GM23338 (cell line): ENCODE results near the gene CRYBB2. TPM values are rescaled to one million over a fixed set of nuclear protein-coding genes. Genes with fewer than 3 reads are reported as not detected.

ENCODE experiments used
- ATAC-seq: fragments of 200-7000 bp; cut with Tn5 transposase; 3 replicates; pipeline ENCODE4 v1.9.1; 2020
- DNase-seq: peaks from one replicate; pipeline ENCODE4 v3.0.0-alpha.2; 2015; ENCODE audit warnings: low spot score
- H2AFZ ChIP-seq: fragments of 200-600 bp; sonication (generic); 2 replicates; pipeline ENCODE4 v1.8.0; 2016; ENCODE audit warnings: antibody characterized with exemption, mild to moderate bottlenecking, moderate library complexity
- H3F3A ChIP-seq: fragments of 200-600 bp; sonication (generic); replicated peaks from 2 replicates; pipeline ENCODE4 v1.8.0; 2017; ENCODE audit warnings: antibody characterized with exemption, mixed run types, low read depth
- H3K27ac ChIP-seq: fragments of 200-600 bp; sonication (generic); 2 replicates; pipeline ENCODE4 v1.6.1; 2016; ENCODE audit warnings: low read depth
- H3K27me3 ChIP-seq: fragments of 200-600 bp; sonication (generic); 2 replicates; pipeline ENCODE4 v1.8.0; 2016; ENCODE audit warnings: mild to moderate bottlenecking, mixed run types, moderate library complexity; ENCODE audit not compliant: insufficient read depth
- H3K36me3 ChIP-seq: fragments of 200-600 bp; sonication (generic); 2 replicates; pipeline ENCODE4 v1.8.0; 2016; ENCODE audit warnings: mild to moderate bottlenecking; ENCODE audit not compliant: insufficient read depth
- H3K4me1 ChIP-seq: fragments of 200-600 bp; sonication (generic); 2 replicates; pipeline ENCODE4 v1.8.0; 2016; ENCODE audit warnings: mild to moderate bottlenecking, moderate library complexity; ENCODE audit not compliant: insufficient read depth
- H3K4me2 ChIP-seq: fragments of 200-600 bp; sonication (generic); 2 replicates; pipeline ENCODE4 v1.7.1; 2017; ENCODE audit warnings: mixed run types
- H3K4me3 ChIP-seq: fragments of 200-600 bp; sonication (generic); 2 replicates; pipeline ENCODE4 v1.6.1; 2016; ENCODE audit warnings: mixed run types
- H3K79me2 ChIP-seq: fragments of 200-600 bp; sonication (generic); replicated peaks from 2 replicates; pipeline ENCODE4 v1.8.0; 2017; ENCODE audit warnings: mild to moderate bottlenecking; ENCODE audit not compliant: insufficient read depth
- H3K9me2 ChIP-seq: fragments of 200-600 bp; sonication (generic); 2 replicates; pipeline ENCODE4 v1.8.0; 2017; ENCODE audit not compliant: insufficient read depth
- H4K20me1 ChIP-seq: fragments of 200-600 bp; sonication (generic); replicated peaks from 2 replicates; pipeline ENCODE4 v1.8.0; 2017; ENCODE audit warnings: mild to moderate bottlenecking; ENCODE audit not compliant: insufficient read depth
- H3K27ac Mint-ChIP-seq: 2 replicates; pipeline ENCODE4 v1.8.0; 2020; ENCODE audit warnings: inconsistent platforms, mild to moderate bottlenecking, moderate library complexity, mixed read lengths
- H3K27me3 Mint-ChIP-seq: 3 replicates; pipeline ENCODE4 v1.8.0; 2022; ENCODE audit warnings: low read depth, mild to moderate bottlenecking, moderate library complexity, mixed read lengths, inconsistent platforms; ENCODE audit not compliant: insufficient read depth, poor library complexity
- H3K36me3 Mint-ChIP-seq: 3 replicates; pipeline ENCODE4 v1.8.0; 2021; ENCODE audit warnings: low read depth, mild to moderate bottlenecking, inconsistent platforms, moderate library complexity, mixed read lengths
- H3K4me1 Mint-ChIP-seq: 3 replicates; pipeline ENCODE4 v1.8.0; 2020; ENCODE audit warnings: mild to moderate bottlenecking, inconsistent platforms, mixed read lengths
- H3K4me3 Mint-ChIP-seq: 3 replicates; pipeline ENCODE4 v1.8.0; 2021; ENCODE audit warnings: moderate library complexity, mild to moderate bottlenecking, inconsistent platforms, mixed read lengths
- H3K9me3 Mint-ChIP-seq: 3 replicates; pipeline ENCODE4 v1.8.0; 2020; ENCODE audit warnings: moderate library complexity, mild to moderate bottlenecking, inconsistent platforms, mixed read lengths
- ETS1 ChIP-seq: IDR thresholded peaks from 2 replicates; pipeline ENCODE4 v1.6.1; 2016; ENCODE audit warnings: antibody characterized with exemption
- JUNB ChIP-seq: IDR thresholded peaks from one replicate; pipeline ENCODE4 v1.6.1; 2016; ENCODE audit warnings: antibody characterized with exemption; ENCODE audit not compliant: unreplicated experiment
- polyA plus RNA-seq: library from polyadenylated mRNA; unstranded; fragments of >200 nt; fragmentation: Nextera tagmentation; extraction: Ambion mirVana; gene quantifications from 2 replicates; pipeline ENCODE4 v1.2.1, GENCODE V29; 2016
- total RNA-seq: library from RNA; depleted of rRNA; stranded (reverse); fragments of >200 nt; shearing (Covaris generic); gene quantifications from 2 replicates; pipeline ENCODE4 v1.2.3, GENCODE V29; 2014
- TF ChIP-seq, protein P1 (sequence below), 2 experiments: fragments of 200-600 bp in 1 of 2; sonication (generic) in 1 of 2; conservative IDR thresholded peaks; 2 replicates each; pipeline versions ENCODE4 v1.5.1 to v1.6.1; 2016 to 2017; ENCODE audit warnings: antibody characterized with exemption in 2 of 2, low read depth in 2 of 2, mild to moderate bottlenecking in 2 of 2, moderate library complexity in 1 of 2

Gene CRYBB2
- total and polyA plus RNA-seq, 2 experiments from 2014 or later: 0.26 to 1.0 TPM

DNA sequence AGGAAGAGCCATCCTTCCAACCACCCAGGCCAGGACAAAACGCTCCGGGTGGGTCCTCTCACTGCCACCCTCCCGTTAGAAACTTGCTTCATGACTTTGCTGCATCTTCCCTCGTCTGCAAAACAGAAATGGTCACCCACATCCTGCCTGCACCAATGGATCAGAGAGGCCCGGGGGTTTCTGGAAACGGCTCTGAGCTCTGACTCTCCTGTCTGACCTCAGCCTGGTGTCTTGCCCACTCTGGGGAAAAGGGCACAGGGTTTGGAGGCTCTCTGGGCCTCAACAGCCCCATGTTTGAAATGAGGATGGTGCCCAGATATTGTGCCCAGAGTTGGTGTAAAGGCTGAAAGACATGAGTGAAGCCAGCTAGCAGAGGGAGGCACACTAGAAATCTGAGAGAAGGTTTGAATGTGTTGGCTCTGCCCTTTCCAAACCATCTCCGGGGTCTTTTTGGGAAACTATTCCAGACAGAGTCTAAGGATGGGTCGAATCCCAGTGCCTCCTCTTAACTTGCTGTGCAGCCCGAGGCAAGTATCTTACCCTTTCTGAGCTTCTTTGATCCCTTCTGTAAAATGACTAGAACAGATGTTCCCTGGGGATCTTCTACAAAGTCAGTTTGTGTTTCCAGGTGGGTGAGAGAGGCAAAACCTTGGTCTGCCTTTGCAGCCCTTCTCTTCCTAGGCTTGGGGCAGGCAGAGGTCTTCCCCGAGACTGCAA lies 17.7 kb upstream of the CRYBB2 start:
- Histone ChIP-seq H3K4me1 (no peaks in the 10 kb centered on the region), H3K9me2 (no peaks in the 10 kb centered on the region), H3K27me3 (no peaks in the 10 kb centered on the region), H3K4me2 (no peak overlapping the region), H3F3A (no peaks in the 10 kb centered on the region), H3K27ac (no peak overlapping the region), H3K4me3 (no peak overlapping the region), H3K79me2 (no peaks in the 10 kb centered on the region), H2AFZ (no peak overlapping the region), H3K36me3 (no peaks in the 10 kb centered on the region), H4K20me1 (no peaks in the 10 kb centered on the region)
- no peaks in the 10 kb centered on the region for H3K9me3 Mint-ChIP-seq
- H3K27ac Mint-ChIP-seq: no peak overlapping the region
- no peaks in the 10 kb centered on the region; the same call in 2 of the 3 replicates for H3K36me3 Mint-ChIP-seq
- ATAC-seq (no peak), DNase-seq (no peak)
- H3K4me1 Mint-ChIP-seq: no peaks in the 10 kb centered on the region
- no peak overlapping the region for H3K4me3 Mint-ChIP-seq
- peaks cover 6% of the 10 kb centered on the region for H3K27me3 Mint-ChIP-seq
- TF ChIP-seq, protein P1, sequence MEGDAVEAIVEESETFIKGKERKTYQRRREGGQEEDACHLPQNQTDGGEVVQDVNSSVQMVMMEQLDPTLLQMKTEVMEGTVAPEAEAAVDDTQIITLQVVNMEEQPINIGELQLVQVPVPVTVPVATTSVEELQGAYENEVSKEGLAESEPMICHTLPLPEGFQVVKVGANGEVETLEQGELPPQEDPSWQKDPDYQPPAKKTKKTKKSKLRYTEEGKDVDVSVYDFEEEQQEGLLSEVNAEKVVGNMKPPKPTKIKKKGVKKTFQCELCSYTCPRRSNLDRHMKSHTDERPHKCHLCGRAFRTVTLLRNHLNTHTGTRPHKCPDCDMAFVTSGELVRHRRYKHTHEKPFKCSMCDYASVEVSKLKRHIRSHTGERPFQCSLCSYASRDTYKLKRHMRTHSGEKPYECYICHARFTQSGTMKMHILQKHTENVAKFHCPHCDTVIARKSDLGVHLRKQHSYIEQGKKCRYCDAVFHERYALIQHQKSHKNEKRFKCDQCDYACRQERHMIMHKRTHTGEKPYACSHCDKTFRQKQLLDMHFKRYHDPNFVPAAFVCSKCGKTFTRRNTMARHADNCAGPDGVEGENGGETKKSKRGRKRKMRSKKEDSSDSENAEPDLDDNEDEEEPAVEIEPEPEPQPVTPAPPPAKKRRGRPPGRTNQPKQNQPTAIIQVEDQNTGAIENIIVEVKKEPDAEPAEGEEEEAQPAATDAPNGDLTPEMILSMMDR (conservative IDR thresholded peaks at IDR 0.05; ENCODE audit: low read depth in 2 of 2): no peak
- no peak for TF ChIP-seq ETS1

DNA sequence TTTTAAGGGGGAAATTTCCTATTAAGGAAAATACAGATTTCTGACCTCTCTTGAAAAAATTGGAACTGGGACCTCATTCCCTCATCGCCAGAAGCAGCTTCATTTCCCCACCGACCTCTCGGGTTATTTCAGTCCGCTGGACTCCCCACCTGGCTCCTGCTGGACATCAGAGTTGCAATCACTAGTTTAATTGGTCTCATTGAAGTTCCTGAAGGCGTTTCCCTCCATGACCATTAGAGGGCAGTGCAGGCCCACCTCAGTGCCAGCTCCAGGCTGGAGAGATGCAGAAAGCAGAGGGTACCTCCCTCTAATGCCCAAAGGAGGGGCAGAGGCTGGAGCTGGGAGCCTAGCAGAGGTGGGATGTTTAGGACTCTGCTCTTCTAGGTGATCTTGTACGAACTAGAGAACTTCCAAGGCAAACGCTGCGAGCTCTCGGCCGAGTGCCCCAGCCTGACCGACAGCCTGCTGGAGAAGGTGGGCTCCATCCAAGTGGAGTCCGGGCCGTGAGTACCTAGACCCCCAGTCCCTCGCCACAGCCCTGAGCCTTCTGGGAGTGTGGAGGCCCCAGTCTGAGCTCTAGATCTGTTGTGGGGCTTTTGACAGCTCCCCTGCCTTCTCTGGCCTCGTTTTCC lies 17.0 kb upstream of the CRYBB2 start:
- Mint-ChIP-seq H3K36me3 (no peaks in the 10 kb centered on the region; the same call in 2 of the 3 replicates), H3K27ac (no peak overlapping the region), H3K4me3 (no peak overlapping the region), H3K27me3 (peaks cover 6% of the 10 kb centered on the region), H3K4me1 (no peaks in the 10 kb centered on the region), H3K9me3 (no peaks in the 10 kb centered on the region)
- Histone ChIP-seq H3K27ac (no peak overlapping the region), H3F3A (no peaks in the 10 kb centered on the region), H3K4me1 (no peaks in the 10 kb centered on the region), H3K79me2 (no peaks in the 10 kb centered on the region), H3K36me3 (no peaks in the 10 kb centered on the region), H3K4me3 (no peak overlapping the region), H4K20me1 (no peaks in the 10 kb centered on the region), H3K9me2 (no peaks in the 10 kb centered on the region), H3K27me3 (no peaks in the 10 kb centered on the region), H2AFZ (no peak overlapping the region), H3K4me2 (no peak overlapping the region)
- DNase-seq: peak; percentile 85
- TF ChIP-seq, protein P1 (conservative IDR thresholded peaks at IDR 0.05; ENCODE audit: low read depth in 2 of 2): peak; percentile 91 to 95
- no peak for TF ChIP-seq JUNB
- ATAC-seq: peak; percentile 94
